GM18951 (cell line): ENCODE data around the gene FNDC5.

ENCODE experiments used
- POLR2A ChIP-seq: IDR thresholded peaks from 4 replicates; pipeline ENCODE4 v1.6.1; 2011; ENCODE audit warnings: mild to moderate bottlenecking; ENCODE audit not compliant: insufficient read length, insufficient read depth; ENCODE audit errors: extremely low read depth
- in situ Hi-C: fragments of 300-500 bp; cut with MboI; formaldehyde crosslinking; loops from one replicate; pipeline ENCODE4 v1.12.0; 2022; ENCODE audit warnings: low sequenced_read_pairs, mixed read lengths, inconsistent platforms; ENCODE audit not compliant: unreplicated experiment

The FNDC5 gene

GRCh38 chr1:32893198-32894018, 22.7 kb upstream of the FNDC5 start:
- no peak for TF ChIP-seq POLR2A
- in situ Hi-C loops = no loop called here

GRCh38 chr1:32892368-32893197, 21.9 kb upstream of the FNDC5 start:
- no peak for TF ChIP-seq POLR2A

GRCh38 chr1:32891630-32892029, 20.9 kb upstream of the FNDC5 start:
- in situ Hi-C loops = no loop called here
- no peak for TF ChIP-seq POLR2A

More at GRCh38 chr1:32892368-32893197, 21.9 kb upstream of the FNDC5 start:
- in situ Hi-C loops = no loop called here

GRCh38 chr1:32891241-32891570, 20.5 kb upstream of the FNDC5 start:
- TF ChIP-seq POLR2A = no peak
- in situ Hi-C loops = no loop called here

- in situ Hi-C loops = no loop called here
- no peak for TF ChIP-seq POLR2A
Observed at GRCh38 chr1:32890516-32891240, 20.0 kb upstream of the FNDC5 start.

- no peak for TF ChIP-seq POLR2A
- in situ Hi-C loops = no loop called here
Observed at GRCh38 chr1:32889731-32890278, 19.1 kb upstream of the FNDC5 start.

- no peak for TF ChIP-seq POLR2A
- in situ Hi-C loops = no loop called here
Observed at GRCh38 chr1:32888677-32889420, 18.1 kb upstream of the FNDC5 start.

- no peak for TF ChIP-seq POLR2A
Observed at GRCh38 chr1:32888134-32888533, 17.4 kb upstream of the FNDC5 start.

GRCh38 chr1:32887623-32888022, 16.9 kb upstream of the FNDC5 start:
- TF ChIP-seq POLR2A = no peak
- in situ Hi-C loops = no loop called here

More at GRCh38 chr1:32888134-32888533, 17.4 kb upstream of the FNDC5 start:
- in situ Hi-C loops = no loop called here

GRCh38 chr1:32886828-32887414, 16.2 kb upstream of the FNDC5 start:
- in situ Hi-C loops = no loop called here
- no peak for TF ChIP-seq POLR2A

- in situ Hi-C loops = no loop called here
- no peak for TF ChIP-seq POLR2A
Observed at GRCh38 chr1:32886004-32886827, 15.5 kb upstream of the FNDC5 start, which contains the start of gene HPCA. TSS of gene HPCA (plus strand) at chr1:32886491. CDS start at chr1:32888899, 2,408 bp downstream.

- TF ChIP-seq POLR2A = no peak
- in situ Hi-C loops = no loop called here
Observed at GRCh38 chr1:32885676-32886003, 14.9 kb upstream of the FNDC5 start.

GRCh38 chr1:32884726-32885125, 14.0 kb upstream of the FNDC5 start:
- in situ Hi-C loops = no loop called here
- no peak for TF ChIP-seq POLR2A
